Measurements from ENCODE around the gene UTF1.

The UTF1 gene

GRCh38 chr10:133207041-133207600, 22.9 kb upstream of the UTF1 start:
- TF ChIP-seq CTCF (IDR thresholded peaks at IDR 0.05), result no peak

GRCh38 chr10:133207627-133208026, 22.4 kb upstream of the UTF1 start:
- no peak for TF ChIP-seq CTCF (IDR thresholded peaks at IDR 0.05)

DNA sequence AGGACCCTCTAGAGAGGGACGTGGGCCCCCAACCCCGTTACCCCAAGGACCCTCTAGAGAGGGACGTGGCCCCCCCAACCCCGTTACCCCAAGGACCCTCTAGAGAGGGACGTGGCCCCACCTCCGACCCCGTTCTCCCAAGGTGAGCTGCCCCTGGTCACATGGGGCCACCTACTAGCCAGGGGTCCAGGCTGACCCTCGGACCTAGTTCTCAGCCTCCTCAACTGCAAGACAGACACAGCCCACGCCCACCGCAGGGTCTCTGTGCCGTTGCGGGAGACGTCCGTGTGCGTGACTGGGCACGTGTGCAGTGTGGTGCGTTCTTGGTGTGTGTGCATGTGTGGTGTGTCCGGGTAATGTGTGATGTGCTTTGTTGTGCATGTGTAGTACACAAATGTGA, 21.6 kb upstream of the UTF1 start:
- no peak for TF ChIP-seq CTCF (IDR thresholded peaks at IDR 0.05)

GRCh38 chr10:133209117-133209516, 20.9 kb upstream of the UTF1 start:
- TF ChIP-seq CTCF (IDR thresholded peaks at IDR 0.05), result no peak

DNA sequence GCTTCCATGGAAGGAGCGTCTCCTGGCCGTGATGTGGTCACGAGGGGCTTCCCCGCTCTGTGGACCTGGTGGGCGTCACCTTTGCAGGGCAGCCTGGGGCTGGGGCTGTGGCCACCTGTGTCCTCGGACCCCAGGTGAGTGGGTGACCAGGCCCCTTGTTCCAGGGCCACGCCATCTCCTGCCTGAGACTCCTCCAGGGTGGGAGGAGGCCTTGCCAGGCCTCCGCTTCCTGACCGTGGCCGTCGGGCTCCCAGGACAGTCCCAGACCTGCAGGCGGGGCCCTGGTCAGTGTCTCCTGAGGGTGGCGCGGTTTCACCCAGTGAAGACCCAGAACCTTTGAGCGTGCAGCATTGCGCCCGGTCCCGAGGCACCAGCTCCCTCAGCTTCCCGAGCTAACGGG, 20.4 kb upstream of the UTF1 start:
- TF ChIP-seq CTCF (IDR thresholded peaks at IDR 0.05), result no peak

DNA sequence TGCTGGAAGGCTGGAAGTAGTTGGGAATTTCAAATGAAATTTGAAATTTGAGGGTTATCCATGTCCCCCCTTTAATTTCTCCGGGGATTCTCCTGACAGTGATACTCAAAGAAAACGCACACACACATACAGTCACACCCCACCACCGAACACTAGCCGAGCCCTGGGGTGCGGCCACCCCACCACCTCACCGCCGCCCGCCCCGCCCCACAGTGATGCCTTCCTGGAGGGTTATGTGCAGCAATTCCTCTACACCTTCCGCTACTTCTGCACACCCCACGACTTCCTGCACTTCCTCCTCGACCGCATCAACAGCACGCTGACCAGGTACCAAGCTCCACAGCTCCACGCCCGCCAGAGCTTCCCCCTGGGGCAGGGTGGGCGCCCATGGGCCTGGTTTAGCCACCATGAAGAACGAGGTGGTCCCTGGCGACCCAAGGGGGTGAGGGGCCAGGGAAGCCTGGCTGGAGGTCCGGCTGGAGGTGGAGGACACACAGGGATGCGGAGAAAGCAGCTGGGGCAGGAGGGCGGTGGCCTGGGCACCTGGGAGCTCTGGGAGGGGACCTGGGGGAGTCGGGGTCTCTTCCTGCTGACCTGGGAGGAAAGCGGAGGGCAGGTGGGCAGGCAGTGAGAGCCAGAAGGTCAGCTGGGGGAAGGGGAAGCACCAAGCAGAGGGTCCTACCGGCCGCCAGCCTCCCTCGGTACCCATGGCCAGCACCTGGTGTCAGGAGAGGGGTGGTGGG, 19.4 kb upstream of the UTF1 start:
- TF ChIP-seq CTCF (IDR thresholded peaks at IDR 0.05), result no peak

DNA sequence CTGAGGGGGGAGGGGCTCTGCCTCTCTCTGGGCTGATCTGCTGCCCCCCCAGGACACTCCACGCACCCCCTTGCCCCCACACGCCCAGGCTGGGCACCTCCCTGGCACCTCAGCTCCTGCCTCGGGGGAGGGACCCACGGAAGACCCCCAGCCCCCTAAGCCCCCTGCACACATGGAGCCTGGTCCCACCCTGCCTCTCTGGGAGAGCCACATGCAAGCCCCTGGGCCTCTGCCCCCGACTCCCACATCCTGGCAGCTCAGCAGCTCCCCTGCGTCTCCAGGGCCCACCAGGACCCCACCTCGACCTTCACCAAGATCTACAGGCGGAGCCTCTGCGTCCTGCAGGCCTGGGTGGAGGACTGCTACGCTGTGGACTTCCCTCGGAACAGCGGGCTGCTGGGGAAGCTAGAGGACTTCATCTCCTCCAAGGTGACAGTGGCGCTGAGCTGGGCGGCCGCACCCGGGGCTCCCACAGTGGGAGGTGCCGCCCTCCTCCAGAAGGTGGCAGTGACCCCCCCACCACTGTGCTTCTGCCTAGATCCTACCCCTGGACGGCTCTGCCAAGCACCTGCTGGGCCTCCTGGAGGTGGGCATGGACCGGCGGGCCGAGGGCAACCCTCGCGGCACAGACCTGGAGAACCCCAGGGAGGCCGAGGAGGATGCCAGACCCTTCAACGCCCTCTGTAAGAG, 18.7 kb upstream of the UTF1 start:
- no peak for TF ChIP-seq CTCF (IDR thresholded peaks at IDR 0.05)
